GM19193 (cell line): ENCODE measurements around the gene NPBWR2.

Experiments
- POLR2A ChIP-seq: IDR thresholded peaks from 4 replicates; pipeline ENCODE4 v1.6.1; 2011; ENCODE audit not compliant: insufficient read depth, insufficient read length; ENCODE audit errors: extremely low read depth

NPBWR2 gene

GRCh38 chr20:64067733-64068307 is 39.5 kb downstream of the NPBWR2 start:
- no peak for TF ChIP-seq POLR2A

- no peak for TF ChIP-seq POLR2A
These were observed 40.2 kb downstream of the NPBWR2 start for GRCh38 chr20:64067005-64067632.

DNA sequence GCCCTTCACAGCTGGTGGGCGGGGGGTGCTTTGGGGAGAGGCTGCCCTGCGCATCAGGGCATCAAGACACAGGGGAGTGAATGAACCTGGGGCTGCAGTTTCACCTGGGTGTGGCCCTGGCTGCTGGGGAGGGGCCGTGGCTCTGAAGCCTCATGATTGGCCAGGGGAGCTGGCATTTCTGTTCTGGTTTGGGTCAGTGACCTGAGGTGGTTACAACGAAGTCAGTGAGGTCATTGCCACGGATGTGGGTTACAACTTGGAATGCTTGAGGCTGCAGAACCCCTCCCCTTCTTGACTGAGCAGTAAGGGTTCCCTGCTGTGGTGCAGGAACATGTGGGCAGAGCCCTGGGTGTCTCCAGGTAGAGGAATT is 41.4 kb downstream of the NPBWR2 start:
- peak; percentile 19 for TF ChIP-seq POLR2A

DNA sequence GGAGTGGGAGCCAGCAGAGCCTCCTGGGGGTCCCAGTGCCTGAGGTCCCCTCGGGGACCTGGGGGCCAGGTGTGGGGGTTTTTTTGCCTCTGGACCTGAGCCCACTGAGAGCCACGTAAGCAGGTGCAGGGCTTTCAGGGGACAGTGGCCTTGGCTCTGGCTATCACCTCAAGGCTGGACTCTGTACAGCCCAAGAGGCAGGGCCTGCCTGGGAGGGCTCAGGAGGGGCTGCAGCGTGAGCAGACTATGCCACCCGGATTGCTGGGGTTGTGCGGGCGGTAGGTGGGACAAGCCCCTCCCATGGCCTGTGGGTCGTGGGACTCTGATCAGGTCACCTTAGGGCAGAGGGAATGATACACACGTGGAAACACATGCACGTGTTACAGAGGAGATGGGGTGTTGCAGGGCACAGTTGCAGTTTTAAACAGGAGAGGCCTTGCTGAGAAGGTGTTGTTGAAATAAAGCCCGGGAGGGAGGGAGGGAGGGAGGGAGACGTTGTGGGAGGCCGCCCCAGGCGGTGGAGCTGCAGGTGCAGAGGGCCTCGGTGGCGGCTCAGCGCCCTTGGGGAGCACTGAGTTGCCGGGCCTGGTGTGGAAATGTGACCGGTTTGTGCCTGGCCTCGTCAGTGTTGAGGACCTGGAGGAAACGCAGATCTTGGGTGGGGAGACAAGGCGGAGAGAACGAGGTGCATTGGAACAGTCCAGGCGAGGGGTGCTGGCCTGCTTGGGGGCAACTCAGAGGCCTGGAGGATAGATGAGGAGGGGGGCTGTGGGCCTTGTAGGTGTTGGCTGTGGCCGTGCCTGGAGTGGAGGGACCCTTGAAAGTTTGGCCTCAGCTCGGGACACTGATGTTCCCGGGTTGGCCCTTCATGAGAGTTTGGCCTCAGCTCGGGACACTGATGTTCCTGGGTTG is 42.0 kb downstream of the NPBWR2 start:
- TF ChIP-seq POLR2A = peak; percentile 0

- no peak for TF ChIP-seq POLR2A
These were observed 43.1 kb downstream of the NPBWR2 start for GRCh38 chr20:64064145-64064698.

GRCh38 chr20:64063389-64064144 is 43.8 kb downstream of the NPBWR2 start:
- no peak for TF ChIP-seq POLR2A

- TF ChIP-seq POLR2A = peak; percentile 71
These were observed 44.6 kb downstream of the NPBWR2 start, which contains the start of gene TCEA2 for GRCh38 chr20:64062596-64063388. TSS of gene TCEA2 (plus strand) at chr20:64063198. CDS start at chr20:64063313, 115 bp downstream.

- no peak for TF ChIP-seq POLR2A
These were observed 45.1 kb downstream of the NPBWR2 start for GRCh38 chr20:64062276-64062595.

DNA sequence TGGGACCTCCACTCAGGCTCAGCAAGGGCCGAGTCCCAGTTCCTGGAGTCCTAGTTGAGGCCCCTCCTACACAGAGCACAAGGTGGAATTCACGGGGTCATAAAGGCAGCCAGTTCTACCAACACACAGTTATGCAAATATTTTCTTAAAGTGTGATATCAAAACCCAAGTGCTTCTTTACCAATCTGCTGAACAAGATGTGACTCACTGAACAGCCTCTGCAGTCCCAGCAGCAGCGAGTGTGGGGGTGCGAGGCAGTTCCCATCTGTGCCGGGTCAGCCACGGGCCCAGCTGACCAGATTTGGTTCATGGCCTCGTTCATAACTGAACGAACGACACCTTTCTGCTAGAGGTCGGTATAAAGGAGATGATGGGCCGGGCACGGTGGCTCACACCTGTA is 48.8 kb downstream of the NPBWR2 start:
- TF ChIP-seq POLR2A = no peak

GRCh38 chr20:64057628-64058498 is 49.5 kb downstream of the NPBWR2 start:
- peak; percentile 1 for TF ChIP-seq POLR2A

- no peak for TF ChIP-seq POLR2A
These were observed 50.3 kb downstream of the NPBWR2 start for GRCh38 chr20:64056889-64057627.

GRCh38 chr20:64056639-64056888 is 50.8 kb downstream of the NPBWR2 start:
- TF ChIP-seq POLR2A = no peak
